PFSK-1 (cell line): ENCODE measurements around the gene JPH4.

ENCODE experiments used
- FOXP2 ChIP-seq: optimal IDR thresholded peaks from 2 replicates; pipeline ENCODE3; 2011; ENCODE audit warnings: borderline replicate concordance, control low read depth, inconsistent platforms; ENCODE audit not compliant: insufficient read depth; ENCODE audit errors: extremely low read length, extremely low read depth
- POLR2AphosphoS5 ChIP-seq: IDR thresholded peaks from 2 replicates; pipeline ENCODE4 v1.6.1; 2012; ENCODE audit warnings: low read depth, mild to moderate bottlenecking, control low read depth, low read length, moderate library complexity
- SIN3A ChIP-seq: IDR thresholded peaks from 2 replicates; pipeline ENCODE4 v1.6.1; 2012; ENCODE audit warnings: mild to moderate bottlenecking, low read length, moderate library complexity, borderline replicate concordance; ENCODE audit not compliant: insufficient read depth
- TAF1 ChIP-seq: IDR thresholded peaks from 2 replicates; pipeline ENCODE4 v1.6.1; 2012; ENCODE audit warnings: low read length, control low read depth, borderline replicate concordance; ENCODE audit not compliant: insufficient read depth
- TF ChIP-seq, protein P1 (sequence below), 2 experiments: IDR thresholded peaks; 2 replicates each; pipeline versions ENCODE4 v1.6.1 to v1.8.0; 2011 to 2012; ENCODE audit warnings: low read depth in 2 of 2, low read length in 2 of 2, control low read depth in 1 of 2, inconsistent platforms in 1 of 2, mild to moderate bottlenecking in 1 of 2, moderate library complexity in 1 of 2; ENCODE audit not compliant: insufficient read depth in 1 of 2

Gene JPH4

DNA sequence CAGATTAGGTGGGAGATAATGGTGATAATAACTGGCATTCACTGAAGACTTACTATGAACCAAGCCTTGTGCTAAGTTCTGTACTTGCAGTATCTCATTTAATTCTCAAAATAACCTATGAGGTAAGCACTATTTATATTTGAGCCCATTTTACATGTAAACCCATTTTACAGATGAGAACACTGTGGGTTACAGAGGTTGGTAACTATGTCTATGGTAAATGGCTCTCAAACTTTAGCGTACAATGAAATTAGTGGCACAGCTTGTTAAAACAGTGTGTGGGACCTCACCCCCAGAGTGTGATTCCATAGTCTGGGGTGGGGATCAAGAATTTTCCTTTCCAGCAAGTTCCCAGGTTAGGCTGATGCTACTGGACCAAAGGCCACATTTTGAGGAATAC lies 22.2 kb upstream of the JPH4 start:
- TF ChIP-seq TAF1 (no peak), POLR2AphosphoS5 (no peak), FOXP2 (no peak), SIN3A (no peak)
- TF ChIP-seq, protein P1, sequence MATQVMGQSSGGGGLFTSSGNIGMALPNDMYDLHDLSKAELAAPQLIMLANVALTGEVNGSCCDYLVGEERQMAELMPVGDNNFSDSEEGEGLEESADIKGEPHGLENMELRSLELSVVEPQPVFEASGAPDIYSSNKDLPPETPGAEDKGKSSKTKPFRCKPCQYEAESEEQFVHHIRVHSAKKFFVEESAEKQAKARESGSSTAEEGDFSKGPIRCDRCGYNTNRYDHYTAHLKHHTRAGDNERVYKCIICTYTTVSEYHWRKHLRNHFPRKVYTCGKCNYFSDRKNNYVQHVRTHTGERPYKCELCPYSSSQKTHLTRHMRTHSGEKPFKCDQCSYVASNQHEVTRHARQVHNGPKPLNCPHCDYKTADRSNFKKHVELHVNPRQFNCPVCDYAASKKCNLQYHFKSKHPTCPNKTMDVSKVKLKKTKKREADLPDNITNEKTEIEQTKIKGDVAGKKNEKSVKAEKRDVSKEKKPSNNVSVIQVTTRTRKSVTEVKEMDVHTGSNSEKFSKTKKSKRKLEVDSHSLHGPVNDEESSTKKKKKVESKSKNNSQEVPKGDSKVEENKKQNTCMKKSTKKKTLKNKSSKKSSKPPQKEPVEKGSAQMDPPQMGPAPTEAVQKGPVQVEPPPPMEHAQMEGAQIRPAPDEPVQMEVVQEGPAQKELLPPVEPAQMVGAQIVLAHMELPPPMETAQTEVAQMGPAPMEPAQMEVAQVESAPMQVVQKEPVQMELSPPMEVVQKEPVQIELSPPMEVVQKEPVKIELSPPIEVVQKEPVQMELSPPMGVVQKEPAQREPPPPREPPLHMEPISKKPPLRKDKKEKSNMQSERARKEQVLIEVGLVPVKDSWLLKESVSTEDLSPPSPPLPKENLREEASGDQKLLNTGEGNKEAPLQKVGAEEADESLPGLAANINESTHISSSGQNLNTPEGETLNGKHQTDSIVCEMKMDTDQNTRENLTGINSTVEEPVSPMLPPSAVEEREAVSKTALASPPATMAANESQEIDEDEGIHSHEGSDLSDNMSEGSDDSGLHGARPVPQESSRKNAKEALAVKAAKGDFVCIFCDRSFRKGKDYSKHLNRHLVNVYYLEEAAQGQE (IDR thresholded peaks at IDR 0.05; ENCODE audit: insufficient read depth in 1 of 2, low read depth in 2 of 2, low read length in 2 of 2) = no peak

DNA sequence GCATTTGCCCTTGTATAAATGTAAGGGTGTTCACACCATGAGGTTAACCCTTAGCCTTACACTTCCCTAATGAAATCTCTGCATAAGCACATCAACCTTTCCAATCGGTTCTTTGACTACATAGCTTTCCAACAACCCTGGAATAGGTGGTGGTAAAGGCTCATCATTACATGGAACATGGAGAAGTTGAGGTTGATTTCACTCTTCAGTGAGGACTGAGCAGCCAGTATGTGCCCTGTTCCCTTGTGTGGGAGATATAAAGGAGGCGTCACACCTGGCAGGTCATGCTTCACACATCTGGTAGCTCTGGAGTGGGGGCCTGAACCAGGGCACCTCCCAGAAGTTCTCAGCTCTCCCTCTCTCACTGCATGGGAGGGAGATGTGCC lies 21.7 kb upstream of the JPH4 start:
- TF ChIP-seq FOXP2 = no peak
- TF ChIP-seq, protein P1 (IDR thresholded peaks at IDR 0.05; ENCODE audit: insufficient read depth in 1 of 2, low read depth in 2 of 2, low read length in 2 of 2) = no peak
- TF ChIP-seq SIN3A = no peak
- no peak for TF ChIP-seq TAF1
- TF ChIP-seq POLR2AphosphoS5 = no peak

DNA sequence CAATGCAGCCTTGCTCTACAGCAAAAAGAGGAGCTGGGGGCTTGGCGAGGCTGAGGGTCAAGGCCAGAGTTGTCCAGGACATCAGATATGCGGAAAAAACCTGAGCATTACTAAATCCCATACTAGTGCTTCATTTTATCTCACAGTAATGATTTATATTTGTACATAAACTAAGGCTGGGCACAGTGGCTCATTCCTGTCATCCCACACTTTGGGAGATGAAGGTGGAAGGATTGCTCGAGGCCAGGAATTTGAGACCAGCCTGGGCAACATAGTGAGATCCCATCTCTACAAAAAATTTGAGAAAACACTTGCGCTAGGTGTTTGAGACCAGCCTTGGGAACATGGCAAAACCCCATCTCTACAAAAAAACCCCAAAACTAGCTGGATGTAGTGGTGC lies 11.6 kb upstream of the JPH4 start:
- no peak for TF ChIP-seq SIN3A

DNA sequence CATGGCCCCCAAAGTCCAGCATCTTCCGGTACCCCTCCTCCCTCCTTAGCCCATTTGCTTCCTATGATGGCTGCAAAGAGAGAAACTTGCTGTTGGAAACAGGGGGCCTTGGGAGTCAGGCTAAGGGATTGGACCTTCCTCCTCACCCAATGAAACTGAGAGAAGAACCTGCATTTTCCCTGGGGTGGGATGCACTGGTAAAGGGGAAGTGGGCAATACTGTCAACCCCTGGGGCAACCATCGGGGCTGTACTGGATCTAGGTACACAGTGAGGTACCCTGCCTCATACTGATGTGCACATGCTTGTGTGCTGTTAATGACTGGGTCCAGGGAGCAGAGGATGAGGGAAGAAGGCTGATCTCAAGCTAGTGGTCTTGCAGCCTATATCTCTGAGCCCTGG lies 11.0 kb upstream of the JPH4 start:
- TF ChIP-seq TAF1 (no peak), POLR2AphosphoS5 (no peak), SIN3A (no peak), FOXP2 (no peak)
- TF ChIP-seq, protein P1 (IDR thresholded peaks at IDR 0.05; ENCODE audit: insufficient read depth in 1 of 2, low read depth in 2 of 2, low read length in 2 of 2) = no peak

DNA sequence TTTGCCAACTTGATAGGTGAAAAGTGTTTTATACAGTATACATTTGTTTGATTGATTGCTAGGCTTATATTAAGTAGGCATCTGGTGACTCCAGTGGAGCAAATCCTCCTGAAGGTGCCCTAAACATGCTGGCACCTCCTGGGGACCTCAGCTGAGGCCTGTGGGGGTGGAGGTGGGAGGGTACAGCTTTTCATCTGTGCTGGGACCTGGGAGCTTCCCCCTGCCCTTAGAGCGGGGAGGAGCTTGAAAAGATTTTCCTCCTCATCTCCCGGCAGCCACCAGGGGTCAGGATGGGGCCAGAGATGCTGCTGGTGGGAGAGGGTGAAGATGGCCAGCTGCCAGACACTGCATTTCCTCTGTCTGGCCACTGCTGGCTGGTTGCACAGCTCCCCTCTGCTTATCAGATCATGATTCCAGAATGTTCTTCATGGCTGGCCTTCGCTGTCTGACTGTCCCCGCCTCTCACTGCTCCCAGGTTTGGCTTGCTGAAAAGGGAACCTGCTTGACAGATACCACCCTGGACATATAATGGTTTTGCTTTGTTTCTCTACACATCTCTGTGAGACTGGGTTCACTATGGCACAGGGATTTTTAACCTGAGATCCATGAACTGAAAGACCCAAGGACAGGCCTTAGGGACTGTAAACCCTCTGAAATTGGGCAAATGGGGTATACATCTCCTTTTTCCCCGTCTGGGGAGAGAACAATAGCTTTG lies 10.5 kb upstream of the JPH4 start:
- TF ChIP-seq FOXP2 (peak; percentile 13), TAF1 (no peak)

DNA sequence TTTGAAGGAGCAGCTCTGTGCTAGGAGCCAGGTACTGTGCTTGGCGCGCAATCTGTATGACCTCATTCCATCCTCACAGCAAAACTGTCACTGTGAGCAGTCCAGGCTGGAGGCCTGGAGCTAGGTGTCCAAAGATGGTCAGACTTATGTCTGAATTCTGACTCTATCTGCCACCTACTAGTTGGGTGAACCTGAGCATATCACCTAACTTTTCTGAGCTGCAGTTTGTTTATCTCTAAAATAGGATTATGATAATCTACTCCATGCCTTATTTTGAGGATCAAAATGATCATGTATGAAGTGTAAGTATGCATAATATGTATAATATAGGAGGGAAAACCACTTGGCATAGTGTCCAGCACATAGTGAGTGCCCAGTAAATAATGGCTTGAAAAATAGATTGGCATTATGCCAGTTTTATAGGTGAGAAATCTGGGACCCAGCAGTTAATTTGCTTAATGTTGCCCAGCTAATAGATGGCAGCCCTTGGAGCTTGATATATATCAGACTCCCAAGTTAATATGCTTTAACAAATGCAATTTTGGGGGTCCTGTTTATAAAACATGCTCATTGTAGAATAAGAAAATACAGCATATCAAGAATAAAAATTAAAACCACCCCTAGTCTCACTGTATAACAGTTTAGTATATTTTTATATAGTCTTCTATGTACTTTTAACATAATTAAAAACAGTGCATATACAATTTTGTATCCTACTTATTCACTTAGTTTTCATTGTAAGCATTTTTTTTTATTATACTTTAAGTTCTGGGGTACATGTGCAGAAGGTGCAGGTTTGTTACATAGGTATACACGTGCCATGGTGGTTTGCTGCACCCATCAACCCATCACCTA lies 4.5 kb upstream of the JPH4 start:
- TF ChIP-seq FOXP2 (no peak), TAF1 (no peak), POLR2AphosphoS5 (no peak)

DNA sequence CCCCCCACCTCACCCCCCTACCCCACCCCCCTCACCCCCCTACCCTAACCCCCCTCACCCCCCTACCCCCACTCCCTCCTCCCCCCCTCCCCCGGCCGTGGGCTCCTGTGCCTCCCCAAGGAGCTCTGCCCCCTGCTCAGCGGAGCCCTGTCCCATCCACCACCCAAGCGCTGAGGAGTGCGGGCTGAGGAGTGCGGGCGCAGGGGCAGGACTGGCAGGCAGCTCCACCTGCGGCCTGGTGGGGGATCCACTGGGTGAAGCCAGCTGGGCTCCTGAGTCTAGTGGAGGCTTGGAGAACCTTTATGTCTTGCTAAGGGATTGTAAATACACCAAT lies 2.3 kb upstream of the JPH4 start:
- TF ChIP-seq POLR2AphosphoS5 = no peak
- no peak for TF ChIP-seq SIN3A
- TF ChIP-seq, protein P1 (IDR thresholded peaks at IDR 0.05; ENCODE audit: insufficient read depth in 1 of 2, low read depth in 2 of 2, low read length in 2 of 2) = no peak
- TF ChIP-seq TAF1 = no peak
- TF ChIP-seq FOXP2 = no peak
